Measurements from ENCODE around the gene ABCD1. TPM values are rescaled to one million over a fixed set of nuclear protein-coding genes. Genes with fewer than 3 reads are reported as not detected.
A peak's percentile ranks its signal among the peaks of the same experiment; 100 is the strongest.
"Not testable (repeated sequence)": the region's sequence is repeated elsewhere in the genome, so short reads cannot be mapped to it uniquely, and the experiment has no call there.

Gene ABCD1
- total RNA-seq, 1 experiment from 2014 or later = 44.9 TPM

GRCh38 chrX:153741446-153741845 is 16.8 kb downstream of the ABCD1 start:
- ChIA-PET POLR2A (ENCODE audit: unreplicated experiment) (no interaction called here), CTCF (no interaction called here)
- Histone ChIP-seq H3K9me2 (ENCODE audit: insufficient read depth) (no peaks in the 10 kb centered on the region), H3K9me3 (ENCODE audit: insufficient read depth, low read depth) (no peaks in the 10 kb centered on the region), H4K20me1 (ENCODE audit: insufficient read depth) (no peaks in the 10 kb centered on the region), H3K4me3 (no peak overlapping the region), H3F3A (ENCODE audit: insufficient read depth, low read depth) (no peaks in the 10 kb centered on the region), H3K4me1 (replicated peaks; ENCODE audit: insufficient read depth) (no peaks in the 10 kb centered on the region), H2AFZ (no peak overlapping the region), H3K27ac (no peak overlapping the region), H3K79me2 (ENCODE audit: low read depth) (no peaks in the 10 kb centered on the region), H3K27me3 (ENCODE audit: insufficient read depth, low read depth) (no peaks in the 10 kb centered on the region), H3K36me3 (ENCODE audit: low read depth) (no peaks in the 10 kb centered on the region), H3K4me2 (no peak overlapping the region)
- intact Hi-C loops (cut with micrococcal nuclease; ENCODE audit: unreplicated experiment) = no loop called here
- no peak for TF ChIP-seq CTCF (conservative IDR thresholded peaks at IDR 0.05)
- no peak for TF ChIP-seq EZH2 (IDR thresholded peaks at IDR 0.05; ENCODE audit: low read depth)
- BruUV-seq (replicated peaks) = no TSS peak
- no peak for DNase-seq

GRCh38 chrX:153742111-153742510 is 17.5 kb downstream of the ABCD1 start:
- H3K9me2 ChIP-seq (ENCODE audit: insufficient read depth); H3K4me3 ChIP-seq; intact Hi-C loops (cut with micrococcal nuclease; ENCODE audit: unreplicated experiment); H3K27me3 ChIP-seq (ENCODE audit: insufficient read depth, low read depth); H4K20me1 ChIP-seq (ENCODE audit: insufficient read depth); H2AFZ ChIP-seq; CTCF ChIA-PET; H3K4me2 ChIP-seq; H3K9me3 ChIP-seq (ENCODE audit: insufficient read depth, low read depth); H3F3A ChIP-seq (ENCODE audit: insufficient read depth, low read depth); H3K36me3 ChIP-seq (ENCODE audit: low read depth); H3K79me2 ChIP-seq (ENCODE audit: low read depth); POLR2A ChIA-PET (ENCODE audit: unreplicated experiment); DNase-seq; BruUV-seq (replicated peaks); H3K4me1 ChIP-seq (replicated peaks; ENCODE audit: insufficient read depth); H3K27ac ChIP-seq: not testable (repeated sequence)

DNA sequence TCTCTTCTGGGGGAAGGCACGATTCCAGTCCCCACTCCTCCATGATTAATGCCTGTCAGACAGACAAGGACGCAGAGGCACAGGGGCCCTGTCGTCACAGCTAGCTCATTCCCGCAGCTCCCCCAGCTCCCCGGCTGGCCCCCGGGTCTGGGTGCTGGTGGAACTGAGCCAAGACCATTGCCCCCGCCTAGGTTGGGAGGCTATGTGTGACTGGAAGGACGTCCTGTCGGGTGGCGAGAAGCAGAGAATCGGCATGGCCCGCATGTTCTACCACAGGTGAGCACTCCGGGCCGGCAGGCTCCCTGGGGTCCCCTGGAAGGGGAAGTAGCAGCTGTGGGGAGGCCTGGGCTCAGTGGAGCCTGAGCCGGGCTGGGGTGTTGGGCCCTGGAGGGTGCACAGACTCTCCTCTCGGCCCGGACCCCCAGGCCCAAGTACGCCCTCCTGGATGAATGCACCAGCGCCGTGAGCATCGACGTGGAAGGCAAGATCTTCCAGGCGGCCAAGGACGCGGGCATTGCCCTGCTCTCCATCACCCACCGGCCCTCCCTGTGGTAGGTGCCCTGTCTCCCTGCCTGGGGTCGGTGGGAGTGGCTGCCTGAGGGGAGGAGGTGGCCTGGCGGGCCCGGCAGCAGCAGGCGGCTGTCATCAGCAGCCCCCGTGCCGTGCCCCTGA is 18.3 kb downstream of the ABCD1 start:
- H3F3A ChIP-seq (ENCODE audit: insufficient read depth, low read depth); DNase-seq; H3K4me3 ChIP-seq; H3K9me2 ChIP-seq (ENCODE audit: insufficient read depth); H3K27ac ChIP-seq; H3K27me3 ChIP-seq (ENCODE audit: insufficient read depth, low read depth); intact Hi-C loops (cut with micrococcal nuclease; ENCODE audit: unreplicated experiment); POLR2A ChIA-PET (ENCODE audit: unreplicated experiment); H3K4me1 ChIP-seq (replicated peaks; ENCODE audit: insufficient read depth); H2AFZ ChIP-seq; H3K4me2 ChIP-seq; CTCF ChIA-PET; H3K9me3 ChIP-seq (ENCODE audit: insufficient read depth, low read depth); H3K36me3 ChIP-seq (ENCODE audit: low read depth); H4K20me1 ChIP-seq (ENCODE audit: insufficient read depth); BruUV-seq (replicated peaks); H3K79me2 ChIP-seq (ENCODE audit: low read depth): not testable (repeated sequence)

GRCh38 chrX:153743468-153744209 is 19.0 kb downstream of the ABCD1 start:
- H3K4me2 ChIP-seq; H2AFZ ChIP-seq; H3K27me3 ChIP-seq (ENCODE audit: insufficient read depth, low read depth); H3K9me3 ChIP-seq (ENCODE audit: insufficient read depth, low read depth); H3K4me3 ChIP-seq; DNase-seq; H3K36me3 ChIP-seq (ENCODE audit: low read depth); H4K20me1 ChIP-seq (ENCODE audit: insufficient read depth); CTCF ChIA-PET; H3K4me1 ChIP-seq (replicated peaks; ENCODE audit: insufficient read depth); H3K79me2 ChIP-seq (ENCODE audit: low read depth); H3K9me2 ChIP-seq (ENCODE audit: insufficient read depth); POLR2A ChIA-PET (ENCODE audit: unreplicated experiment); H3F3A ChIP-seq (ENCODE audit: insufficient read depth, low read depth); H3K27ac ChIP-seq; intact Hi-C loops (cut with micrococcal nuclease; ENCODE audit: unreplicated experiment): not testable (repeated sequence)
- BruUV-seq (replicated peaks) = TSS peak; percentile 10

Measured in PC-9 (cell line).